ENCODE results near the gene SV2C. TPM values are rescaled to one million over a fixed set of nuclear protein-coding genes. Genes with fewer than 3 reads are reported as not detected.

SV2C gene
- total RNA-seq, 2 donors from 2014 or later: 0.52 TPM; not detected in 1

- H3K4me3 ChIP-seq: no peak overlapping the region
- ATAC-seq: no peak
- TF ChIP-seq CTCF (IDR thresholded peaks at IDR 0.05) (no peak), POLR2A (IDR thresholded peaks at IDR 0.05) (no peak)
Measured at GRCh38 chr5:76114179-76114851, 31.1 kb downstream of the SV2C start.

GRCh38 chr5:76125346-76125745 is 42.2 kb downstream of the SV2C start:
- H3K9me3 ChIP-seq: no peaks in the 10 kb centered on the region
- no peaks in the 10 kb centered on the region for H3K4me1 ChIP-seq
- DNase-seq (no peak), ATAC-seq (no peak)
- intact Hi-C loops (cut with DNase I): no loop called here
- no peaks in the 10 kb centered on the region for H3K36me3 ChIP-seq (replicated peaks in 1 of 2; ENCODE audit: insufficient read depth in 1 of 2, low read depth in 2 of 2)
- H3K4me3 ChIP-seq: no peak overlapping the region
- no peak overlapping the region for H3K27ac ChIP-seq
- no peaks in the 10 kb centered on the region for H3K27me3 ChIP-seq
- TF ChIP-seq POLR2A (IDR thresholded peaks at IDR 0.05): no peak
- no peak for TF ChIP-seq CTCF (IDR thresholded peaks at IDR 0.05)

More at GRCh38 chr5:76114179-76114851, 31.1 kb downstream of the SV2C start:
- 23 to 32% methylated on average over 5 of the region's 5 CpGs for WGBS, 2 donors
- peak; percentile 11 to 38 (median 29) for DNase-seq
- Histone ChIP-seq H3K4me1 (peaks cover 7% of the 10 kb centered on the region), H3K27me3 (no peaks in the 10 kb centered on the region), H3K27ac (no peak overlapping the region), H3K9me3 (no peaks in the 10 kb centered on the region), H3K36me3 (replicated peaks in 1 of 2; ENCODE audit: insufficient read depth in 1 of 2, low read depth in 2 of 2) (no peaks in the 10 kb centered on the region)
- intact Hi-C loops (cut with DNase I): no loop called here

- Histone ChIP-seq H3K27ac (no peak overlapping the region), H3K36me3 (replicated peaks in 1 of 2; ENCODE audit: insufficient read depth in 1 of 2, low read depth in 2 of 2) (no peaks in the 10 kb centered on the region), H3K4me1 (no peaks in the 10 kb centered on the region), H3K9me3 (no peaks in the 10 kb centered on the region), H3K27me3 (no peaks in the 10 kb centered on the region), H3K4me3 (no peak overlapping the region)
- TF ChIP-seq POLR2A (IDR thresholded peaks at IDR 0.05): no peak
- no peak for TF ChIP-seq CTCF (IDR thresholded peaks at IDR 0.05)
- intact Hi-C loops (cut with DNase I): no loop called here
- DNase-seq (no peak), ATAC-seq (no peak)
- 66 to 83% methylated on average over 3 of the region's 3 CpGs for WGBS, 2 donors
Measured at GRCh38 chr5:76125888-76126287, 42.7 kb downstream of the SV2C start.

GRCh38 chr5:76134003-76134402 is 50.8 kb downstream of the SV2C start:
- H3K27ac ChIP-seq: no peak overlapping the region
- ATAC-seq: no peak
- no peaks in the 10 kb centered on the region for H3K27me3 ChIP-seq
- no peaks in the 10 kb centered on the region for H3K4me1 ChIP-seq
- no peaks in the 10 kb centered on the region for H3K9me3 ChIP-seq
- WGBS, 2 donors: 33 to 42% methylated on average over 1 of the region's 1 CpG
- intact Hi-C loops (cut with DNase I): no loop called here
- no peak for TF ChIP-seq POLR2A (IDR thresholded peaks at IDR 0.05)
- no peak for TF ChIP-seq CTCF (IDR thresholded peaks at IDR 0.05)
- H3K36me3 ChIP-seq (replicated peaks in 1 of 2; ENCODE audit: insufficient read depth in 1 of 2, low read depth in 2 of 2): no peaks in the 10 kb centered on the region
- no peak overlapping the region for H3K4me3 ChIP-seq
- DNase-seq: no peak

GRCh38 chr5:76134646-76135045 is 51.5 kb downstream of the SV2C start:
- 36 to 41% methylated on average over 1 of the region's 1 CpG for WGBS, 2 donors
- DNase-seq: no peak
- Histone ChIP-seq H3K27ac (no peak overlapping the region), H3K4me1 (no peaks in the 10 kb centered on the region), H3K36me3 (replicated peaks in 1 of 2; ENCODE audit: insufficient read depth in 1 of 2, low read depth in 2 of 2) (no peaks in the 10 kb centered on the region), H3K4me3 (no peak overlapping the region), H3K27me3 (no peaks in the 10 kb centered on the region), H3K9me3 (no peaks in the 10 kb centered on the region)
- TF ChIP-seq CTCF (IDR thresholded peaks at IDR 0.05) (no peak), POLR2A (IDR thresholded peaks at IDR 0.05) (no peak)
- ATAC-seq: no peak
- intact Hi-C loops (cut with DNase I): no loop called here
